Measurements from ENCODE around the gene PRDM16. TPM values are rescaled to one million over a fixed set of nuclear protein-coding genes. Genes with fewer than 3 reads are reported as not detected.
A peak's percentile ranks its signal among the peaks of the same experiment; 100 is the strongest.

PRDM16 gene
- total and polyA plus RNA-seq, 2 of the 13 experiments (the other 11 are each of a cell fraction or from before 2014, with no cell fraction given): 0.15 to 0.81 TPM

DNA sequence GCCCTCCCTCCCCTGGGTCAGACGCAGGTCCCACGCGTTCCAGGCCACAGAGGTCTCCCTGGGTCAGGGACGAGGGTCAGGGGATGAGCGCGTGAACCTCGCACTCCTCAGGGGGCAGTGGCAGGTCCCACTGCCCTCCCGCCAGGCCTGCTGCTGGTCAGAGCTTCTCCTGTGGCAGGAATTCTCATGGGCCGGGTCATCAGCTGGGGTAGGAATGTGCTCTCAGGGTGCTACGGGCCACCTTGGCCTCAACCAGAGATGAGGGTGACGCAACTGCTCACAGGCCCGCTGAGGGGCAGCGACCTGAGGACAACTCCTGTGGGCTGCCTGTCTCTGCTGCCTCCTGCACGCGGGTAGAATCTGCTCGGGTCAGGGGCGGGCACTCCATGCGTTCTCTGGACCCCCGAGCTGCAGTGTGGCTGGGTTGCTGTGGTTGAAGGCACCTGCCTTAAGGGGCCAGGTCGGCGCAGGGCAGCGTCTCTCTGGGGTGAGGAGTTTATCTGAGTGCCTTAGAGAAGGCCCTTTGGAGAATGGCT lies 128.8 kb downstream of the PRDM16 start (continued):
- TF ChIP-seq ELF4 (CRISPR knock-in tag; IDR thresholded peaks at IDR 0.05; ENCODE audit: borderline replicate concordance) (no peak), ZC3H4 (CRISPR knock-in tag; IDR thresholded peaks at IDR 0.05; ENCODE audit: borderline replicate concordance) (no peak), PITX1 (CRISPR knock-in tag; IDR thresholded peaks at IDR 0.05) (no peak; the same call in 1 of the 2 replicates), ZNF660 (CRISPR knock-in tag; IDR thresholded peaks at IDR 0.05; ENCODE audit: borderline replicate concordance, low read depth) (no peak), JUN (CRISPR knock-in tag; IDR thresholded peaks at IDR 0.05) (no peak), ZNF773 (CRISPR knock-in tag; IDR thresholded peaks at IDR 0.05; ENCODE audit: borderline replicate concordance) (no peak), ZNF724P (CRISPR knock-in tag; IDR thresholded peaks at IDR 0.05; ENCODE audit: borderline replicate concordance) (no peak), TARDBP (CRISPR knock-in tag; IDR thresholded peaks at IDR 0.05) (peak; percentile 53; the same call in 1 of the 2 replicates), ZNF530 (CRISPR knock-in tag; IDR thresholded peaks at IDR 0.05; ENCODE audit: low read depth) (no peak), GLI4 (CRISPR knock-in tag; IDR thresholded peaks at IDR 0.05; ENCODE audit: borderline replicate concordance) (no peak), ZSCAN21 (CRISPR knock-in tag; IDR thresholded peaks at IDR 0.05; ENCODE audit: borderline replicate concordance) (no peak), AKAP8 (CRISPR knock-in tag; IDR thresholded peaks at IDR 0.05) (no peak), ZNF556 (CRISPR knock-in tag; IDR thresholded peaks at IDR 0.05; ENCODE audit: borderline replicate concordance) (0 out of 2 replicates have a peak, but pooled peaks have one; percentile 49), KDM5B (CRISPR knock-in tag; IDR thresholded peaks at IDR 0.05; ENCODE audit: borderline replicate concordance) (no peak)
- TF ChIP-seq, protein P1, sequence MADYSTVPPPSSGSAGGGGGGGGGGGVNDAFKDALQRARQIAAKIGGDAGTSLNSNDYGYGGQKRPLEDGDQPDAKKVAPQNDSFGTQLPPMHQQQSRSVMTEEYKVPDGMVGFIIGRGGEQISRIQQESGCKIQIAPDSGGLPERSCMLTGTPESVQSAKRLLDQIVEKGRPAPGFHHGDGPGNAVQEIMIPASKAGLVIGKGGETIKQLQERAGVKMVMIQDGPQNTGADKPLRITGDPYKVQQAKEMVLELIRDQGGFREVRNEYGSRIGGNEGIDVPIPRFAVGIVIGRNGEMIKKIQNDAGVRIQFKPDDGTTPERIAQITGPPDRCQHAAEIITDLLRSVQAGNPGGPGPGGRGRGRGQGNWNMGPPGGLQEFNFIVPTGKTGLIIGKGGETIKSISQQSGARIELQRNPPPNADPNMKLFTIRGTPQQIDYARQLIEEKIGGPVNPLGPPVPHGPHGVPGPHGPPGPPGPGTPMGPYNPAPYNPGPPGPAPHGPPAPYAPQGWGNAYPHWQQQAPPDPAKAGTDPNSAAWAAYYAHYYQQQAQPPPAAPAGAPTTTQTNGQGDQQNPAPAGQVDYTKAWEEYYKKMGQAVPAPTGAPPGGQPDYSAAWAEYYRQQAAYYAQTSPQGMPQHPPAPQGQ (CRISPR knock-in tag; IDR thresholded peaks at IDR 0.05; ENCODE audit: borderline replicate concordance): no peak
- TF ChIP-seq, protein P2, sequence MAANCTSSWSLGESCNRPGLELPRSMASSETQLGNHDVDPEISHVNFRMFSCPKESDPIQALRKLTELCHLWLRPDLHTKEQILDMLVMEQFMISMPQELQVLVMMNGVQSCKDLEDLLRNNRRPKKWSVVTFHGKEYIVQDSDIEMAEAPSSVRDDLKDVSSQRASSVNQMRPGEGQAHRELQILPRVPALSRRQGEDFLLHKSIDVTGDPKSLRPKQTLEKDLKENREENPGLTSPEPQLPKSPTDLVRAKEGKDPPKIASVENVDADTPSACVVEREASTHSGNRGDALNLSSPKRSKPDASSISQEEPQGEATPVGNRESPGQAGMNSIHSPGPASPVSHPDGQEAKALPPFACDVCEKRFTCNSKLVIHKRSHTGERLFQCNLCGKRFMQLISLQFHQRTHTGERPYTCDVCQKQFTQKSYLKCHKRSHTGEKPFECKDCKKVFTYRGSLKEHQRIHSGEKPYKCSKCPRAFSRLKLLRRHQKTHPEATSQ (CRISPR knock-in tag; IDR thresholded peaks at IDR 0.05; ENCODE audit: borderline replicate concordance): 0 out of 2 replicates have a peak, but pooled peaks have one; percentile 23
- TF ChIP-seq, protein P3, sequence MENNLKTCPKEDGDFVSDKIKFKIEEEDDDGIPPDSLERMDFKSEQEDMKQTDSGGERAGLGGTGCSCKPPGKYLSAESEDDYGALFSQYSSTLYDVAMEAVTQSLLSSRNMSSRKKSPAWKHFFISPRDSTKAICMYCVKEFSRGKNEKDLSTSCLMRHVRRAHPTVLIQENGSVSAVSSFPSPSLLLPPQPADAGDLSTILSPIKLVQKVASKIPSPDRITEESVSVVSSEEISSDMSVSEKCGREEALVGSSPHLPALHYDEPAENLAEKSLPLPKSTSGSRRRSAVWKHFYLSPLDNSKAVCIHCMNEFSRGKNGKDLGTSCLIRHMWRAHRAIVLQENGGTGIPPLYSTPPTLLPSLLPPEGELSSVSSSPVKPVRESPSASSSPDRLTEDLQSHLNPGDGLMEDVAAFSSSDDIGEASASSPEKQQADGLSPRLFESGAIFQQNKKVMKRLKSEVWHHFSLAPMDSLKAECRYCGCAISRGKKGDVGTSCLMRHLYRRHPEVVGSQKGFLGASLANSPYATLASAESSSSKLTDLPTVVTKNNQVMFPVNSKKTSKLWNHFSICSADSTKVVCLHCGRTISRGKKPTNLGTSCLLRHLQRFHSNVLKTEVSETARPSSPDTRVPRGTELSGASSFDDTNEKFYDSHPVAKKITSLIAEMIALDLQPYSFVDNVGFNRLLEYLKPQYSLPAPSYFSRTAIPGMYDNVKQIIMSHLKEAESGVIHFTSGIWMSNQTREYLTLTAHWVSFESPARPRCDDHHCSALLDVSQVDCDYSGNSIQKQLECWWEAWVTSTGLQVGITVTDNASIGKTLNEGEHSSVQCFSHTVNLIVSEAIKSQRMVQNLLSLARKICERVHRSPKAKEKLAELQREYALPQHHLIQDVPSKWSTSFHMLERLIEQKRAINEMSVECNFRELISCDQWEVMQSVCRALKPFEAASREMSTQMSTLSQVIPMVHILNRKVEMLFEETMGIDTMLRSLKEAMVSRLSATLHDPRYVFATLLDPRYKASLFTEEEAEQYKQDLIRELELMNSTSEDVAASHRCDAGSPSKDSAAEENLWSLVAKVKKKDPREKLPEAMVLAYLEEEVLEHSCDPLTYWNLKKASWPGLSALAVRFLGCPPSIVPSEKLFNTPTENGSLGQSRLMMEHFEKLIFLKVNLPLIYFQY (CRISPR knock-in tag; IDR thresholded peaks at IDR 0.05; ENCODE audit: borderline replicate concordance): peak; percentile 92; the same call in 1 of the 2 replicates
